Measurements from ENCODE around the gene NRROS. TPM values are rescaled to one million over a fixed set of nuclear protein-coding genes. Genes with fewer than 3 reads are reported as not detected.

Gene NRROS
- total RNA-seq, 4 donors from 2014 or later, result 0.18 to 4.8 (median 0.70) TPM; not detected in 1

GRCh38 chr3:196708467-196708866 is 69.0 kb downstream of the NRROS start:
- WGBS, 2 donors, result 25 to 42% methylated on average over 7 of the region's 7 CpGs
- H3K27ac ChIP-seq, result peak overlapping the region in 1 of 4 donors; percentile 16
- no peak for TF ChIP-seq CTCF (IDR thresholded peaks at IDR 0.05)
- TF ChIP-seq POLR2A (IDR thresholded peaks at IDR 0.05), result no peak
- H3K9me3 ChIP-seq, result no peaks in the 10 kb centered on the region
- H3K27me3 ChIP-seq, result no peaks in the 10 kb centered on the region
- DNase-seq, result no peak
- peaks cover 13 to 53% (median 27%) of the 10 kb centered on the region in 3 donors for H3K4me1 ChIP-seq
- intact Hi-C loops (cut with DNase I), result no loop called here
- no peak overlapping the region for H3K4me3 ChIP-seq
- H3K36me3 ChIP-seq, result no peaks in the 10 kb centered on the region

Small RNA genes lying within 50 kb of the gene (small RNA-seq; reads per million reads assigned to genes)
- 0 reads per million in 4 donors for gene RNU6-646P

Other genes starting within 250 kb of the NRROS start
- gene UBXN7, start 207.3 kb upstream of the NRROS start, total RNA-seq, result 10 to 100 TPM; 10.7 to 18.7 (median 14.1) TPM
- 10 to 100 TPM; 13.0 to 23.8 (median 19.6) TPM for gene RNF168, start 135.9 kb upstream of the NRROS start, total RNA-seq
- not detected for gene SMCO1, start 124.3 kb upstream of the NRROS start, total RNA-seq
- gene WDR53, start 71.1 kb upstream of the NRROS start, total RNA-seq, result 10 to 100 TPM in 1 of 4 donors, 1 to 10 TPM in 3; 2.5 to 12.6 (median 5.5) TPM
- 10 to 100 TPM in 3 of 4 donors, 1 to 10 TPM in 1; 6.6 to 19.9 (median 12.9) TPM for gene FBXO45, start 71.0 kb upstream of the NRROS start, total RNA-seq
- 1 to 10 TPM in 3 of 4 donors, under 1 TPM in 1; 0.80 to 3.1 (median 1.2) TPM for gene CEP19, start 72.6 kb downstream of the NRROS start, total RNA-seq
- gene PIGX, start 72.7 kb downstream of the NRROS start, total RNA-seq, result 10 to 100 TPM; 19.5 to 58.6 (median 21.6) TPM
- gene PAK2, start 100.2 kb downstream of the NRROS start, total RNA-seq, result 10 to 100 TPM; 24.6 to 42.9 (median 38.8) TPM
- 10 to 100 TPM; 14.5 to 37.8 (median 21.3) TPM for gene SENP5, start 228.2 kb downstream of the NRROS start, total RNA-seq

Measured in esophagus squamous epithelium (tissue), 5 donors.